Measurements from ENCODE around the gene S100A11.

- TF ChIP-seq CTCF (IDR thresholded peaks at IDR 0.05): no peak
- no peak for TF ChIP-seq POLR2A (IDR thresholded peaks at IDR 0.05)
Measured at GRCh38 chr1:152005360-152005912, 31.4 kb downstream of the S100A11 start.
